Measurements from ENCODE around the gene SOX8. TPM values are rescaled to one million over a fixed set of nuclear protein-coding genes. Genes with fewer than 3 reads are reported as not detected.
"Not testable (repeated sequence)": the region's sequence is repeated elsewhere in the genome, so short reads cannot be mapped to it uniquely, and the experiment has no call there.

SOX8 gene
- total and polyA plus RNA-seq, 2 experiments from 2014 or later: 5.7 to 26.2 TPM

DNA sequence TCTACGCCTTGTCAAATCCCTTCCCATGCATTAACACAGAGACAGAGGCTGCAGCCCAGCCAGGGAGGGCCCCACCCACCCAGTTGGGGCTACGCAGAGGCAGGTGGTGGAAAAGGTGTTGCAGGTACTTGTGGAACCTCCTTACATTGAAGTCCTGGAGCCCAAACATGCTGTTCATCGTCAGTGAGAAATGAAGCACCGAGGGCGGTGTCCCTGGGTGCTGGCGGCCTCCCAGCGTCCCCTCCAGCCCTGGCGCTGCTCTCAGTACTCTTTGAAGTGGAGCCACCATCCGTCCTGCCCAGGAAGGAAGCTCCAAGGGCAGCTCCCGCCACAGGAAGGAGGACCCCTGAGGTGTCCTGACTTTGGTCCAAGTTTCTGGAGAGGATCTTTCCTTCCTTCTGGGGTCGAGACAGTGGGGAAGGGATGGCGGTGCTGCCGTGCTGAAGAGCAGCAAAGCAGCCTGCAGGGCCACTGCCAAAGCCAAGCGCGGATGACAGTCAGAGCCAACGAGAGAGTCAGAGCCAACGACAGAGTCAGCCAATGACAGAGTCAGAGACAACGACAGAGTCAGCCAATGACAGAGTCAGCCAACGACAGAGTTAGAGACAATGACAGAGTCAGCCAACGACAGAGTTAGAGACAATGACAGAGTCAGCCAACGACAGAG lies 34.2 kb upstream of the SOX8 start (continued):
- TF ChIP-seq, protein P1, sequence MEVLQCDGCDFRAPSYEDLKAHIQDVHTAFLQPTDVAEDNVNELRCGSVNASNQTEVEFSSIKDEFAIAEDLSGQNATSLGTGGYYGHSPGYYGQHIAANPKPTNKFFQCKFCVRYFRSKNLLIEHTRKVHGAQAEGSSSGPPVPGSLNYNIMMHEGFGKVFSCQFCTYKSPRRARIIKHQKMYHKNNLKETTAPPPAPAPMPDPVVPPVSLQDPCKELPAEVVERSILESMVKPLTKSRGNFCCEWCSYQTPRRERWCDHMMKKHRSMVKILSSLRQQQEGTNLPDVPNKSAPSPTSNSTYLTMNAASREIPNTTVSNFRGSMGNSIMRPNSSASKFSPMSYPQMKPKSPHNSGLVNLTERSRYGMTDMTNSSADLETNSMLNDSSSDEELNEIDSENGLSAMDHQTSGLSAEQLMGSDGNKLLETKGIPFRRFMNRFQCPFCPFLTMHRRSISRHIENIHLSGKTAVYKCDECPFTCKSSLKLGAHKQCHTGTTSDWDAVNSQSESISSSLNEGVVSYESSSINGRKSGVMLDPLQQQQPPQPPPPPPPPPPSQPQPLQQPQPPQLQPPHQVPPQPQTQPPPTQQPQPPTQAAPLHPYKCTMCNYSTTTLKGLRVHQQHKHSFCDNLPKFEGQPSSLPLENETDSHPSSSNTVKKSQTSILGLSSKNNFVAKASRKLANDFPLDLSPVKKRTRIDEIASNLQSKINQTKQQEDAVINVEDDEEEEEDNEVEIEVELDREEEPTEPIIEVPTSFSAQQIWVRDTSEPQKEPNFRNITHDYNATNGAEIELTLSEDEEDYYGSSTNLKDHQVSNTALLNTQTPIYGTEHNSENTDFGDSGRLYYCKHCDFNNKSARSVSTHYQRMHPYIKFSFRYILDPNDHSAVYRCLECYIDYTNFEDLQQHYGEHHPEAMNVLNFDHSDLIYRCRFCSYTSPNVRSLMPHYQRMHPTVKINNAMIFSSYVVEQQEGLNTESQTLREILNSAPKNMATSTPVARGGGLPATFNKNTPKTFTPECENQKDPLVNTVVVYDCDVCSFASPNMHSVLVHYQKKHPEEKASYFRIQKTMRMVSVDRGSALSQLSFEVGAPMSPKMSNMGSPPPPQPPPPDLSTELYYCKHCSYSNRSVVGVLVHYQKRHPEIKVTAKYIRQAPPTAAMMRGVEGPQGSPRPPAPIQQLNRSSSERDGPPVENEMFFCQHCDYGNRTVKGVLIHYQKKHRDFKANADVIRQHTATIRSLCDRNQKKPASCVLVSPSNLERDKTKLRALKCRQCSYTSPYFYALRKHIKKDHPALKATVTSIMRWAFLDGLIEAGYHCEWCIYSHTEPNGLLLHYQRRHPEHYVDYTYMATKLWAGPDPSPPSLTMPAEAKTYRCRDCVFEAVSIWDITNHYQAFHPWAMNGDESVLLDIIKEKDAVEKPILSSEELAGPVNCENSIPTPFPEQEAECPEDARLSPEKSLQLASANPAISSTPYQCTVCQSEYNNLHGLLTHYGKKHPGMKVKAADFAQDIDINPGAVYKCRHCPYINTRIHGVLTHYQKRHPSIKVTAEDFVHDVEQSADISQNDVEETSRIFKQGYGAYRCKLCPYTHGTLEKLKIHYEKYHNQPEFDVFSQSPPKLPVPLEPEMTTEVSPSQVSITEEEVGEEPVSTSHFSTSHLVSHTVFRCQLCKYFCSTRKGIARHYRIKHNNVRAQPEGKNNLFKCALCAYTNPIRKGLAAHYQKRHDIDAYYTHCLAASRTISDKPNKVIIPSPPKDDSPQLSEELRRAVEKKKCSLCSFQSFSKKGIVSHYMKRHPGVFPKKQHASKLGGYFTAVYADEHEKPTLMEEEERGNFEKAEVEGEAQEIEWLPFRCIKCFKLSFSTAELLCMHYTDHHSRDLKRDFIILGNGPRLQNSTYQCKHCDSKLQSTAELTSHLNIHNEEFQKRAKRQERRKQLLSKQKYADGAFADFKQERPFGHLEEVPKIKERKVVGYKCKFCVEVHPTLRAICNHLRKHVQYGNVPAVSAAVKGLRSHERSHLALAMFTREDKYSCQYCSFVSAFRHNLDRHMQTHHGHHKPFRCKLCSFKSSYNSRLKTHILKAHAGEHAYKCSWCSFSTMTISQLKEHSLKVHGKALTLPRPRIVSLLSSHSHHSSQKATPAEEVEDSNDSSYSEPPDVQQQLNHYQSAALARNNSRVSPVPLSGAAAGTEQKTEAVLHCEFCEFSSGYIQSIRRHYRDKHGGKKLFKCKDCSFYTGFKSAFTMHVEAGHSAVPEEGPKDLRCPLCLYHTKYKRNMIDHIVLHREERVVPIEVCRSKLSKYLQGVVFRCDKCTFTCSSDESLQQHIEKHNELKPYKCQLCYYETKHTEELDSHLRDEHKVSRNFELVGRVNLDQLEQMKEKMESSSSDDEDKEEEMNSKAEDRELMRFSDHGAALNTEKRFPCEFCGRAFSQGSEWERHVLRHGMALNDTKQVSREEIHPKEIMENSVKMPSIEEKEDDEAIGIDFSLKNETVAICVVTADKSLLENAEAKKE (CRISPR knock-in tag; IDR thresholded peaks at IDR 0.05): no peak
- TF ChIP-seq EZH2 (IDR thresholded peaks at IDR 0.05; ENCODE audit: low read depth, unreplicated experiment): no peak

DNA sequence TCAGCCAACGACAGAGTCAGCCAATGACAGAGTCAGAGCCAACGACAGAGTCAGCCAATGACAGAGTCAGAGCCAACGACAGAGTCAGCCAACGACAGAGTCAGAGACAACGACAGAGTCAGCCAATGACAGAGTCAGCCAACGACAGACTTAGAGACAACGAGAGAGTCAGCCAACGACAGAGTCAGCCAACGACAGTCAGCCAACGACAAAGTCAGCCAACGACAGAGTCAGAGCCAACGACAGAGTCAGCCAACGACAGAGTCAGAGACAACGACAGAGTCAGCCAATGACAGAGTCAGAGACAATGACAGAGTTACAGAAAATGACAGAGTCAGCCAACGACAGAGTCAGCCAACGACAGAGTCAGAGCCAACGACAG lies 33.7 kb upstream of the SOX8 start:
- not testable (repeated sequence) for H3K27me3 Mint-ChIP-seq (ENCODE audit: insufficient read depth, low read depth, poor library complexity); H3K27ac ChIP-seq (ENCODE audit: low read depth); H3K9me3 Mint-ChIP-seq; H3K4me1 ChIP-seq (ENCODE audit: insufficient read depth); DNase-seq (ENCODE audit: low spot score); H3K36me3 ChIP-seq (ENCODE audit: insufficient read depth); H3F3A ChIP-seq (replicated peaks; ENCODE audit: low read depth); H3K79me2 ChIP-seq (replicated peaks; ENCODE audit: insufficient read depth); H3K4me3 ChIP-seq; H3K36me3 Mint-ChIP-seq (ENCODE audit: low read depth); H3K9me2 ChIP-seq (ENCODE audit: insufficient read depth); H3K27me3 ChIP-seq (ENCODE audit: insufficient read depth); H3K4me2 ChIP-seq; H2AFZ ChIP-seq; ATAC-seq; H3K4me1 Mint-ChIP-seq; H3K27ac Mint-ChIP-seq; H4K20me1 ChIP-seq (replicated peaks; ENCODE audit: insufficient read depth); H3K4me3 Mint-ChIP-seq

DNA sequence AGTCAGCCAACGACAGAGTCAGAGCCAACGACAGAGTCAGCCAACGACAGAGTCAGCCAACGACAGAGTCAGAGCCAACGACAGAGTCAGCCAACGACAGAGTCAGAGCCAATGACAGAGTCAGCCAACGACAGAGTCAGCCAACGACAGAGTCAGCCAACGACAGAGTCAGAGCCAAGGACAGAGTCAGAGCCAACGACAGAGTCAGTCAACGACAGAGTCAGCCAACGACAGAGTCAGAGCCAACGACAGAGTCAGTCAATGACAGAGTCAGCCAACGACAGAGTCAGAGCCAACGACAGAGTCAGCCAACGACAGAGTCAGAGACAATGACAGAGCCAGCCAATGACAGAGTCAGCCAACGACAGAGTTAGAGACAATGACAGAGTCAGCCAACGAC lies 32.8 kb upstream of the SOX8 start:
- H3K9me3 Mint-ChIP-seq; H3K27ac Mint-ChIP-seq; H3K27ac ChIP-seq (ENCODE audit: low read depth); H3K4me1 Mint-ChIP-seq; H3K9me2 ChIP-seq (ENCODE audit: insufficient read depth); H3K4me1 ChIP-seq (ENCODE audit: insufficient read depth); H3K27me3 ChIP-seq (ENCODE audit: insufficient read depth); H3K4me2 ChIP-seq; H3F3A ChIP-seq (replicated peaks; ENCODE audit: low read depth); H3K36me3 ChIP-seq (ENCODE audit: insufficient read depth); DNase-seq (ENCODE audit: low spot score); H4K20me1 ChIP-seq (replicated peaks; ENCODE audit: insufficient read depth); ATAC-seq; H3K79me2 ChIP-seq (replicated peaks; ENCODE audit: insufficient read depth); H3K4me3 Mint-ChIP-seq; H3K4me3 ChIP-seq; H2AFZ ChIP-seq; H3K36me3 Mint-ChIP-seq (ENCODE audit: low read depth); H3K27me3 Mint-ChIP-seq (ENCODE audit: insufficient read depth, low read depth, poor library complexity): not testable (repeated sequence)

DNA sequence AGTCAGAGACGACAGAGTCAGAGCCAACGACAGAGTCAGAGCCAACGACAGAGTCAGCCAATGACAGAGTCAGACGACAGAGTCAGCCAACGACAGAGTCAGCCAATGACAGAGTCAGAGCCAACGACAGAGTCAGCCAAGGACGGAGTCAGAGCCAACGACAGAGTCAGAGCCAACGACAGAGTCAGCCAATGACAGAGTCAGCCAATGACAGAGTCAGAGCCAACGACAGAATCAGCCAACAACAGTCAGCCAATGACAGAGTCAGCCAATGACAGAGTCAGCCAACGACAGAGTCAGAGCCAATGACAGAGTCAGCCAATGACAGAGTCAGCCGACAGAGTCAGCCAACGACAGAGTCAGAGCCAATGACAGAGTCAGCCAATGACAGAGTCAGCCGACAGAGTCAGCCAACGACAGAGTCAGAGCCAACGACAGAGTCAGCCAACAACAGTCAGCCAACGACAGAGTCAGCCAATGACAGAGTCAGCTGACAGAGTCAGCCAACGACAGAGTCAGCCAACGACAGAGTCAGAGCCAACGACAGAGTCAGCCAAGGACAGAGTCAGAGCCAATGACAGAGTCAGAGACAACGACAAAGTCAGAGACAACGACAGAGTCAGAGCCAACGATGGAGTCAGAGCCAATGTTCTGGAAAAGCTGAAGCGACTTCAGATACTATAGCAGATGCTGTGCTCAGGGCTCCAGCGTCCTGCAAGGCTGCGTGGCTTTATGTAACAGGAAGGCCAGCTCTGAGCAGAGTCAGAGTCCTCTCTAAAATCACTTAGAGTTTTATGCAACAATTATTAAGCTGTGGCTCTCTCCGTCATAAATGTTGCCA lies 30.6 kb upstream of the SOX8 start:
- H3K9me2 ChIP-seq (ENCODE audit: insufficient read depth); H2AFZ ChIP-seq; H3F3A ChIP-seq (replicated peaks; ENCODE audit: low read depth); H4K20me1 ChIP-seq (replicated peaks; ENCODE audit: insufficient read depth); H3K4me1 ChIP-seq (ENCODE audit: insufficient read depth); H3K79me2 ChIP-seq (replicated peaks; ENCODE audit: insufficient read depth); H3K27ac Mint-ChIP-seq; H3K4me1 Mint-ChIP-seq; H3K27ac ChIP-seq (ENCODE audit: low read depth); H3K4me2 ChIP-seq; H3K4me3 Mint-ChIP-seq; H3K27me3 Mint-ChIP-seq (ENCODE audit: insufficient read depth, low read depth, poor library complexity); ATAC-seq; H3K36me3 Mint-ChIP-seq (ENCODE audit: low read depth); H3K9me3 Mint-ChIP-seq; H3K27me3 ChIP-seq (ENCODE audit: insufficient read depth); H3K36me3 ChIP-seq (ENCODE audit: insufficient read depth); DNase-seq (ENCODE audit: low spot score); H3K4me3 ChIP-seq: not testable (repeated sequence)
